GM08714 (cell line): Measurements from ENCODE around the gene USP3.

Experiments used
- H3K4me3 ChIP-seq: fragments of 200-500 bp; sonication (Bioruptor generic); 2 replicates; pipeline ENCODE4 v1.5.1; 2014; ENCODE audit warnings: mild to moderate bottlenecking, low read length, inconsistent platforms
- ZNF274 ChIP-seq: IDR thresholded peaks from 2 replicates; pipeline ENCODE4 v1.6.1; 2012; ENCODE audit warnings: mild to moderate bottlenecking, low read depth, low read length

Gene USP3, protein sequence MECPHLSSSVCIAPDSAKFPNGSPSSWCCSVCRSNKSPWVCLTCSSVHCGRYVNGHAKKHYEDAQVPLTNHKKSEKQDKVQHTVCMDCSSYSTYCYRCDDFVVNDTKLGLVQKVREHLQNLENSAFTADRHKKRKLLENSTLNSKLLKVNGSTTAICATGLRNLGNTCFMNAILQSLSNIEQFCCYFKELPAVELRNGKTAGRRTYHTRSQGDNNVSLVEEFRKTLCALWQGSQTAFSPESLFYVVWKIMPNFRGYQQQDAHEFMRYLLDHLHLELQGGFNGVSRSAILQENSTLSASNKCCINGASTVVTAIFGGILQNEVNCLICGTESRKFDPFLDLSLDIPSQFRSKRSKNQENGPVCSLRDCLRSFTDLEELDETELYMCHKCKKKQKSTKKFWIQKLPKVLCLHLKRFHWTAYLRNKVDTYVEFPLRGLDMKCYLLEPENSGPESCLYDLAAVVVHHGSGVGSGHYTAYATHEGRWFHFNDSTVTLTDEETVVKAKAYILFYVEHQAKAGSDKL

GRCh38 chr15:63504247-63504978, at the start of gene USP3:
USP3 (plus strand) TSS chr15:63504593; CDS start chr15:63504740, 147 bp downstream.
- TF ChIP-seq ZNF274 = no peak
- peak within 1 kb of the TSS; percentile 97 for H3K4me3 ChIP-seq

DNA sequence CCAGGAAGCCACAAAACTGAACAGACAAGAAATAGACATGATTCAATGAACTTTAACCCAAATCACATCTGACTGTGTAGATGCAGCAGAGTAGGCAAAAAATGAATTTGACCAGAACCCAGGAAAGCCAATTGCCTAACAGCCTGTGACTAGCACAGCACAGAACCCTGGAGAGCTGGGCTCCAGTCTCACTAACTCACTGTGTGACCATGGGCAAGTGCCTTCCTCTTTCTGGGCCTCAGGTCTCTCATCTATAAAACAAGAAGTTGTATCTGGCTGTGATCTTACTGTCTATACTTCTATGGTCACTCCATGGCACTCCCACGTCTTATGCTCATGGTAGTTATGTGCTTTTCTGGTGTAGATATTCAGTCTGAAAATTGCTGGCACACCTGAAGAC, 48.1 kb upstream of the USP3 start:
- no peak overlapping the region for H3K4me3 ChIP-seq
- no peak for TF ChIP-seq ZNF274

- TF ChIP-seq ZNF274 = no peak
- H3K4me3 ChIP-seq = no peak overlapping the region
These were observed 47.0 kb upstream of the USP3 start for GRCh38 chr15:63457379-63457778.

DNA sequence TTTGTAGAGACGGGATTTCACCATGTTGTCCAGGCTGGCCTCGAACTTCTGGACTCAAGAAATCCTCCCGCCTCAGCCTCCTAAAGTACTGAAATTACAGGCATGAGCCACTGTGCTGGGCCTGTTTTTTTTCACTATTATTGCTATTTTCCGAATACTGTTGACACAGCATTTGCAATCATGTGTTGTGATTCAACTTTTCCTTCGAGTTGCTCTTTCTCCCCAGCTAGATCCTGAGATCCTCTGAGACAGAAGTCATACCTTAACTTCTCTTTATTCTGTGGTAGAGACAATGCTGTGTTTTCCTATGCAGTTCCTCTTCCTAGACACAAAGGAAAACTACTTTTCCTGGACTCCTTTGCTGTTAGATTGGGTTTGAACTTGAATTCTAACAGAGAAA, 46.4 kb upstream of the USP3 start:
- H3K4me3 ChIP-seq = no peak overlapping the region
- TF ChIP-seq ZNF274 = no peak

GRCh38 chr15:63458794-63459395, 45.5 kb upstream of the USP3 start:
- TF ChIP-seq ZNF274 = no peak
- no peak overlapping the region for H3K4me3 ChIP-seq

GRCh38 chr15:63460210-63461155, 43.9 kb upstream of the USP3 start:
- no peak for TF ChIP-seq ZNF274
- no peak overlapping the region for H3K4me3 ChIP-seq

- H3K4me3 ChIP-seq = no peak overlapping the region
- no peak for TF ChIP-seq ZNF274
These were observed 43.0 kb upstream of the USP3 start for GRCh38 chr15:63461230-63461985.

- no peak for TF ChIP-seq ZNF274
- H3K4me3 ChIP-seq = no peak overlapping the region
These were observed 42.3 kb upstream of the USP3 start for GRCh38 chr15:63462088-63462487.

DNA sequence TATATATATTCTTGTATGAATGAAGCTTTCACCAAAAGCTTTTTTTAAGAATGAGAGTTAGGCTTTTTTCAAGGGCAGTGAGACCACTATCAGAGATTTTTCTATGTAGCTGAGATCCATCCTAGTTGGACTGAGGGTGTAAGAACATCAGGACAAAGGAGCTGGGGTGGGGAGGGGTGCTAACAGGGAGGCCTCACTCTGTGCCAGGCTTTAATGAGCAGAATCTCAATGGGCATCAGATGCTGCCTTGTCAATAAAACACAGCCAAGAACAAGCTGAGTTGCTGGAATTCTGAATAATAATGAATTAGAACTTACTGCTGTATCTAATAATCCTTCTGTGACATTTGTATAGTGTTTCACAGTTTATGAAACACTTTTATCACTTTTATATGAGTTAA, 41.4 kb upstream of the USP3 start:
- no peak for TF ChIP-seq ZNF274
- no peak overlapping the region for H3K4me3 ChIP-seq

DNA sequence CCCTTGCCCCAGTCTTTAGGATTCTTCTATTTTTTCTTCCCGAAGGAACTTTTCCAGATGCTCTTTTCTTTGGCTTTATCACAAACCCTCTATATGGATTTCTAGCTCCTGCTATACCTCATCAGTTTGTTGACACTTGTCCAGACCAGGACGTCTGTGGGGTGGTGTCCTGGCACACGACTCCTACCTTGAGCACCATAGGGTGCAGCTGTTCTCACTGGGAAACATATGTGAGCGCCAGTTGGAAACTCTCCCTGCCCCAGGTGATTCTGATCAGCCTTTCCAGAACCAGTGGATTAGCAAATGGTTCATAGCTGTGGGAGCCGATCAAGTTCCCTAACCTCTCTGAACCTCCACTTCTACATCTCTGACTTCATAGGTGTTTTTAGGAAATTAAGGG, 40.6 kb upstream of the USP3 start:
- no peak overlapping the region for H3K4me3 ChIP-seq
- TF ChIP-seq ZNF274 = no peak

DNA sequence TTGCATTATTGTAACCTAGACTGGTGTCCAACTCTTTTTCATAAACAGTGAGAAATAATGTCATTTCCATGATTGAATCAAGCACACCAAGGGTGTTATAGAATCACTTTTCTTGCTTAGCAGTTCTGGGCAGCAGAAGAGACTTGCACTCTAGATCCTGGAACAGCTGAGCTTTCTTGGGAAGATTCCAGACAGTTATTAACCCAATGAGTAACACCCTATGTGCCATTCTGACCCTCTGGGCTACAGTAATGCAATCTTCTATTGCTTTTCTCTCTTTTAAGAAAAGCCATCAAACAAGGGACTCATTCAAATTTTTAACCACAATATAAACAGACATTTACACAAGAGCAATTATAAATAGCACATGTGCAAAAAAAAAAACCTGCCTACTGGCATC, 39.3 kb upstream of the USP3 start:
- H3K4me3 ChIP-seq = no peak overlapping the region
- no peak for TF ChIP-seq ZNF274

DNA sequence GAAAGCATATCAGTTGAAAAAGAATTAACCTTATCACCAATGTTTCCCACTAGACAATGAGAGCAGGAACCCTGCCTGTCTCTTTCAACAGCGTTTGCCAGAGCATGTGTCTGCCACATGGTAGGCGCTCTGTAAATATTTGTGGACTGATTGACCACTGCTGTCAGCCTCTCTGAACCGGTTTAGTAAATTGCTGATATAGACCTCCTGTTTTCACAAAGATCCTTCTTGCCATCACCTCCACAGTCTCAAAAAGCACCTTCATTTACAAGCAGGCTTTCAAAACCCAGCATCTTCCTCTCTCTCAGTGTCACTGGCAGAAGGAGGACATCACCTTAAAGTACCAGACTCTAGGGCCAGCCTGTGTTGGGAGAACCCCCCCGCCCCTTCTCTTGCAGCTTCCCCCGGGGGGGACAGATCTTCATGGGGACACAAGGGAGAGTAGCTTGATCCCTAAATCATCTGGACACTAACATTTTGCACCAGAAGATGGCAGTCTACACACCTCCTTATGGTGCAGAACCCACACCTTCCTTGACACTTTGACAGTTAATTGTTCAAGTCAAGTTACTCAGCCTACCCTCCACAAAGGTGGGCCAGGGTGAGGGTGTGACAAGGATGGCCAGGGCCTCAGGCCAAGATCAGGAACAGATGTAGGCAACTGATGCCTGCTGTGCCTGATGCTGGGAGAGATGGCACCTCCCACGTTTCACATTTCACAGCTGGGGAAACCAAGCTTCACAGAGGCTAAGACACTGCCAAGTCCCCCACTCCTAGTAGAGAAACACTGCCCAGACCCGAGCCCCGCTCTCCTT, 37.8 kb upstream of the USP3 start:
- H3K4me3 ChIP-seq = no peak overlapping the region
- TF ChIP-seq ZNF274 = no peak

DNA sequence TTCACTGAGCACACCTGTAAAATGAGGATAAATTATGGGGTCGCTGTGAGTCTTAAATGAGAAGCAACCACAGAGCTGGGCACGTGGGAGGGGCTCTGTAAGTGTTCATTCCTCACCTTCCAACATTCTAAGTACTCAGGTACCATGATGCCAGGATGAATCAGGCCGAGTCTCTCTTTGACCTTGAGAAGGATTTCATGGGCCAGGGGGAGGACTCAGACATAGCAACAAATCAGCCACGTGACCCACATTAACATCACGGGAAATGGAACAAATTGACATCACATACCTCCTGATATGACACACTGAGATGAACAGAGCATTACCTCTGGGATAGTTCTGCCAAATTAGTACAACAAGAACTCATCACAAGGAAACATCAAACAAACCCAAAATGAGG, 35.2 kb upstream of the USP3 start:
- H3K4me3 ChIP-seq = no peak overlapping the region
- no peak for TF ChIP-seq ZNF274
